ENCODE data around the gene CCDC167.

CCDC167 gene

DNA sequence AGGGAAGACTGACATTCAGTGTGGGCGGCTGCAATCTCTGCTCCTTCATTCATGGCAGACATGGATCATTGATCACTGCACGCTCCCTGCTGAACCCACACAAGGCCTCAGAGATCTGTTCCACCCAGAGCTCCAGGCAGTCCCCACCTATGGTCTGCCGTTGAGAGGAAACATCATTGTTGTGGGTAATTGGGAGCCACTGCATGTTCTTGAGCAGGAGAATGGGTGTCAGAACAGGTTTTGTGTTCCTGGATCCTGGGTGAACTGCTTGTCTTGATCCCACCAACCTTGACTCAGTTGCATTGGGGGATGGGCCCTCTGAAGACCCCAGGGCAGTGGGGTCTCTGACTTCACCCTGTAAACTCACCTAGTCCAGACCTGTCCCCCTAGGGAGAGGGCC, 23.1 kb upstream of the CCDC167 start:
- no peaks in the 10 kb centered on the region for H3K36me3 ChIP-seq (ENCODE audit: control insufficient read depth, insufficient read depth, low read length)
- TF ChIP-seq, protein P1, sequence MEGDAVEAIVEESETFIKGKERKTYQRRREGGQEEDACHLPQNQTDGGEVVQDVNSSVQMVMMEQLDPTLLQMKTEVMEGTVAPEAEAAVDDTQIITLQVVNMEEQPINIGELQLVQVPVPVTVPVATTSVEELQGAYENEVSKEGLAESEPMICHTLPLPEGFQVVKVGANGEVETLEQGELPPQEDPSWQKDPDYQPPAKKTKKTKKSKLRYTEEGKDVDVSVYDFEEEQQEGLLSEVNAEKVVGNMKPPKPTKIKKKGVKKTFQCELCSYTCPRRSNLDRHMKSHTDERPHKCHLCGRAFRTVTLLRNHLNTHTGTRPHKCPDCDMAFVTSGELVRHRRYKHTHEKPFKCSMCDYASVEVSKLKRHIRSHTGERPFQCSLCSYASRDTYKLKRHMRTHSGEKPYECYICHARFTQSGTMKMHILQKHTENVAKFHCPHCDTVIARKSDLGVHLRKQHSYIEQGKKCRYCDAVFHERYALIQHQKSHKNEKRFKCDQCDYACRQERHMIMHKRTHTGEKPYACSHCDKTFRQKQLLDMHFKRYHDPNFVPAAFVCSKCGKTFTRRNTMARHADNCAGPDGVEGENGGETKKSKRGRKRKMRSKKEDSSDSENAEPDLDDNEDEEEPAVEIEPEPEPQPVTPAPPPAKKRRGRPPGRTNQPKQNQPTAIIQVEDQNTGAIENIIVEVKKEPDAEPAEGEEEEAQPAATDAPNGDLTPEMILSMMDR (IDR thresholded peaks at IDR 0.05): no peak
- H3K4me3 ChIP-seq (ENCODE audit: low read depth, low read length): no peak overlapping the region

DNA sequence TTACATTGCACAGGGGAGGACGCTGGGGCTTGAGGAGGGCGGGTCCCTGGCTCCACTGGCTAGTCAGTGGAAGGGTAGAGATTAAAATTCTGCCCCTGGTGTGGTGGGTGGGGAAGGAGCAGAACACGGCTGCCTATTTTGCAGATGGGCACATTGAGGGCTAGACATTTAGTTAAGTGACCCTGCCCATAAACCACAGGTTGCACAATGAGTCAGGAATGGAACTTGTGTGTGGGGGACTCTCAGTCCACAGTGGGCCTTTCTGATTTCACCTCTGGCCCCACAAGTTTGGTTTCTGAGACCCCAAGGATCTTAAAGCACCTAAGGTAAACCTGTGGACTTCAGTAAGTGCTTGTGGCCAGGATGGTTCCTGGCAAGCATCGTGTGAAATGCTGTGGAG, 22.0 kb upstream of the CCDC167 start:
- no peak overlapping the region for H3K4me2 ChIP-seq (ENCODE audit: low read length)
- H3K36me3 ChIP-seq (ENCODE audit: control insufficient read depth, insufficient read depth, low read length): no peaks in the 10 kb centered on the region
- H3K4me3 ChIP-seq (ENCODE audit: low read depth, low read length): no peak overlapping the region
- H3K4me1 ChIP-seq: no peaks in the 10 kb centered on the region
- H3K79me2 ChIP-seq: no peaks in the 10 kb centered on the region
- no peak overlapping the region for H3K9ac ChIP-seq
- H2AFZ ChIP-seq: no peak overlapping the region
- no peaks in the 10 kb centered on the region for H3K9me3 ChIP-seq (ENCODE audit: control insufficient read depth, low read length)
- no peak overlapping the region for H3K27ac ChIP-seq
- TF ChIP-seq, protein P1 (IDR thresholded peaks at IDR 0.05): no peak
- H3K27me3 ChIP-seq (ENCODE audit: control insufficient read depth, insufficient read depth, low read length): no peaks in the 10 kb centered on the region

More for the DNA sequence above, 23.1 kb upstream of the CCDC167 start:
- Histone ChIP-seq H2AFZ (no peak overlapping the region), H3K4me2 (ENCODE audit: low read length) (no peak overlapping the region), H3K4me1 (no peaks in the 10 kb centered on the region), H3K79me2 (no peaks in the 10 kb centered on the region), H3K9ac (no peak overlapping the region), H3K9me3 (ENCODE audit: control insufficient read depth, low read length) (no peaks in the 10 kb centered on the region), H3K27ac (no peak overlapping the region), H3K27me3 (ENCODE audit: control insufficient read depth, insufficient read depth, low read length) (no peaks in the 10 kb centered on the region)

DNA sequence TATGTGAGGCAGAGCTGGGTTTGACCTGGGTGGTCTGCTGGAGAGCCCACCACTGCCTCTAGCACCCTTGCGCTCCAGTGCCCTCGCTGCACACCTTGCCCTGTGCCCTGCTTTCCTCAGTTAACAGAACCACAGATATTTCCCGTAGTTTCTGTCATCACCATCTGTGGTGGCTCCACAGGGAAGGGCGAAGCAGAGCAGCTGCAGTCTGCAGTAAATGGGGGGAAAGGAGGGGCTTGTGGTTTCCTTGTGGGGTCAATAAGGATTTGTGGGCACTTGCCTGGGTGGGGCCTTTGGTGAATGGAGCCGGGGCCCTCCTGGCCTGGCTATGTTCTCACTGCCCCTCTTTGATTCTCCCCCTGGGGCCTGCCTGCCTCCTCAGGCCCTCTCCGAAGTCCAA, 21.2 kb upstream of the CCDC167 start:
- Histone ChIP-seq H3K79me2 (no peaks in the 10 kb centered on the region), H3K27me3 (ENCODE audit: control insufficient read depth, insufficient read depth, low read length) (no peaks in the 10 kb centered on the region), H3K27ac (no peak overlapping the region), H3K4me3 (ENCODE audit: low read depth, low read length) (no peak overlapping the region), H3K9me3 (ENCODE audit: control insufficient read depth, low read length) (no peaks in the 10 kb centered on the region), H3K4me1 (peaks cover 3% of the 10 kb centered on the region), H3K9ac (no peak overlapping the region), H3K4me2 (ENCODE audit: low read length) (no peak overlapping the region), H2AFZ (no peak overlapping the region), H3K36me3 (ENCODE audit: control insufficient read depth, insufficient read depth, low read length) (no peaks in the 10 kb centered on the region)
- TF ChIP-seq, protein P1 (IDR thresholded peaks at IDR 0.05): no peak

DNA sequence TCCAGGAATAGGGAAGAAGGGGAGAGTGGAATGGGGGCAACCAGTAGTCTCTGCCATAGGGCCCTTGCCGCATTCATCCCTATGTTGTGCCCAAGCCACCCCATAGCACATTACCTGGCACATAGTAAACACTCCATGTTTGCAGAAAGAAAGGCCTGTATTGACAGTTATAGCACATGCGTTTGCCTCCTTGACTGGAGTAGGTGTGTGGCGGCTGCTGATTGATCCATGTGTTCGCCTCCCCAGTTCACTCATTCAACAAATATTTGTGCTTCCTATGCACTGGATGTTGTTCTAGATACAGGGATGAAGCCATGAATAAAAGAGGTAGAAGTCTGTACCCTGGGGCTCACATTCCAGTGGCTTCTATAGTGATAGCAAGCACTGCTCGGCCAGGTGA, 19.8 kb upstream of the CCDC167 start:
- no peaks in the 10 kb centered on the region for H3K27me3 ChIP-seq (ENCODE audit: control insufficient read depth, insufficient read depth, low read length)
- H3K9ac ChIP-seq: no peak overlapping the region
- no peaks in the 10 kb centered on the region for H3K9me3 ChIP-seq (ENCODE audit: control insufficient read depth, low read length)
- no peaks in the 10 kb centered on the region for H3K36me3 ChIP-seq (ENCODE audit: control insufficient read depth, insufficient read depth, low read length)
- no peak overlapping the region for H3K27ac ChIP-seq
- no peak overlapping the region for H3K4me2 ChIP-seq (ENCODE audit: low read length)
- peaks cover 7% of the 10 kb centered on the region for H3K4me1 ChIP-seq
- no peak overlapping the region for H3K4me3 ChIP-seq (ENCODE audit: low read depth, low read length)
- no peak overlapping the region for H2AFZ ChIP-seq
- TF ChIP-seq, protein P1 (IDR thresholded peaks at IDR 0.05): no peak
- H3K79me2 ChIP-seq: no peaks in the 10 kb centered on the region

DNA sequence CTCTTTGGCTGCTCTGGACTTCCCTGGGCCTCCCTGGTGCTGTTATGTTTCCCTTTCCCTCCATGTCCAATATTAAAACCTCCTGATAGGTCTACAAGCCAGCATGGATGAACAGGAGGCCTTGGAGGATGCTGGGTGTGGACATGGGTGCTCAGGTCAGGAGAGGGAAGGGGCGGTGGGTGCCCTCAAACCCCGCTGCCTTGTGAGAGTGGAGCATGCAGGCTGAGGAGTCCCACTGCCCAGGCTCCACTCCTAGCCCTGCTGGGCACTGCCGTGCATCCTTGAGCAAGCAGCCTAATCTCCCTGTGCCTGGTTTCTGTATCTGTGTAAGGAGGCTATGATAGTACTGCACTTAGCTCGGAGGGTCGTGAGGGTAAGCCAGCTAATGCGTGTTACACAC, 18.4 kb upstream of the CCDC167 start:
- Histone ChIP-seq H3K27ac (no peak overlapping the region), H3K79me2 (no peaks in the 10 kb centered on the region), H2AFZ (no peak overlapping the region), H3K4me1 (peaks cover 7% of the 10 kb centered on the region), H3K4me3 (ENCODE audit: low read depth, low read length) (no peak overlapping the region), H3K9ac (no peak overlapping the region), H3K9me3 (ENCODE audit: control insufficient read depth, low read length) (no peaks in the 10 kb centered on the region), H3K27me3 (ENCODE audit: control insufficient read depth, insufficient read depth, low read length) (no peaks in the 10 kb centered on the region), H3K4me2 (ENCODE audit: low read length) (no peak overlapping the region), H3K36me3 (ENCODE audit: control insufficient read depth, insufficient read depth, low read length) (no peaks in the 10 kb centered on the region)
- TF ChIP-seq, protein P1 (IDR thresholded peaks at IDR 0.05): no peak
